ENCODE results near the gene SEC14L6.
A peak's percentile ranks its signal among the peaks of the same experiment; 100 is the strongest.

- TF ChIP-seq MAZ (CRISPR knock-in tag; conservative IDR thresholded peaks at IDR 0.05 in 1 of 2, IDR thresholded peaks at IDR 0.05 in 1 of 2) (peak in 1 of 2 experiments; percentile 56; a peak in 2 of 4 replicates), EGR1 (conservative IDR thresholded peaks at IDR 0.05) (no peak), SMC3 (conservative IDR thresholded peaks at IDR 0.05; ENCODE audit: insufficient read depth, low read depth, low read length) (peak; percentile 90), FOXK2 (conservative IDR thresholded peaks at IDR 0.05 in 1 of 2, IDR thresholded peaks at IDR 0.05 in 1 of 2; ENCODE audit: low read depth in 2 of 2) (no peak), EZH2 (IDR thresholded peaks at IDR 0.05; ENCODE audit: borderline replicate concordance, low read depth, low read length) (no peak), FOXM1 (IDR thresholded peaks at IDR 0.05; ENCODE audit: low read depth) (no peak), FOXM1 (CRISPR knock-in tag; IDR thresholded peaks at IDR 0.05; ENCODE audit: low read depth) (no peak), ZNF518B (CRISPR knock-in tag; IDR thresholded peaks at IDR 0.05) (no peak), CREB1 (IDR thresholded peaks at IDR 0.05) (no peak), CREB1 (CRISPR knock-in tag; IDR thresholded peaks at IDR 0.05) (no peak)
Measured at GRCh38 chr22:30485362-30485988, 61.1 kb downstream of the SEC14L6 start.
